ENCODE data around the gene RYR1.

RYR1 gene

DNA sequence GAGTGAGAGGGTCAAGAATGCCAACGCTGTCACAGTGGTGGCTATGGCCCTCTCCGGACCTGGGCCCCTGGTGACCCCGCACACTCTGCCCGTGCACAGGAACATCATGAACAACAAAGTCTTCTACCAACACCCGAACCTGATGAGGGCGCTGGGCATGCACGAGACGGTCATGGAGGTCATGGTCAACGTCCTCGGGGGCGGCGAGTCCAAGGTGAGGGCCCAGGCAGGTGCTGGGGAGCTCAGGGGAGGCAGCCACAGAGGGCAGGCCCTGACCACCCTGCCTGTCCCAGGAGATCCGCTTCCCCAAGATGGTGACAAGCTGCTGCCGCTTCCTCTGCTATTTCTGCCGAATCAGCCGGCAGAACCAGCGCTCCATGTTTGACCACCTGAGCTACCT lies 62.6 kb downstream of the RYR1 start:
- Histone ChIP-seq H3K27ac (replicated peaks) (no peak overlapping the region), H3K27me3 (ENCODE audit: insufficient read depth, poor library complexity, severe bottlenecking) (no peaks in the 10 kb centered on the region), H3K4me3 (replicated peaks; ENCODE audit: insufficient read depth, low read length) (no peak overlapping the region)
- no peak for DNase-seq (ENCODE audit: low read depth in 1 of 2, low spot score in 1 of 2)
- TF ChIP-seq, protein P1, sequence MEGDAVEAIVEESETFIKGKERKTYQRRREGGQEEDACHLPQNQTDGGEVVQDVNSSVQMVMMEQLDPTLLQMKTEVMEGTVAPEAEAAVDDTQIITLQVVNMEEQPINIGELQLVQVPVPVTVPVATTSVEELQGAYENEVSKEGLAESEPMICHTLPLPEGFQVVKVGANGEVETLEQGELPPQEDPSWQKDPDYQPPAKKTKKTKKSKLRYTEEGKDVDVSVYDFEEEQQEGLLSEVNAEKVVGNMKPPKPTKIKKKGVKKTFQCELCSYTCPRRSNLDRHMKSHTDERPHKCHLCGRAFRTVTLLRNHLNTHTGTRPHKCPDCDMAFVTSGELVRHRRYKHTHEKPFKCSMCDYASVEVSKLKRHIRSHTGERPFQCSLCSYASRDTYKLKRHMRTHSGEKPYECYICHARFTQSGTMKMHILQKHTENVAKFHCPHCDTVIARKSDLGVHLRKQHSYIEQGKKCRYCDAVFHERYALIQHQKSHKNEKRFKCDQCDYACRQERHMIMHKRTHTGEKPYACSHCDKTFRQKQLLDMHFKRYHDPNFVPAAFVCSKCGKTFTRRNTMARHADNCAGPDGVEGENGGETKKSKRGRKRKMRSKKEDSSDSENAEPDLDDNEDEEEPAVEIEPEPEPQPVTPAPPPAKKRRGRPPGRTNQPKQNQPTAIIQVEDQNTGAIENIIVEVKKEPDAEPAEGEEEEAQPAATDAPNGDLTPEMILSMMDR (IDR thresholded peaks at IDR 0.05; ENCODE audit: insufficient read depth, low read length), result no peak

- TF ChIP-seq GABPA (IDR thresholded peaks at IDR 0.05; ENCODE audit: low read depth) (no peak), SPI1 (IDR thresholded peaks at IDR 0.05; ENCODE audit: borderline replicate concordance, low read depth) (no peak), POLR2AphosphoS5 (IDR thresholded peaks at IDR 0.05; ENCODE audit: low read depth) (no peak), REST (IDR thresholded peaks at IDR 0.05; ENCODE audit: insufficient replicate concordance, low read depth) (no peak)
- TF ChIP-seq, protein P1 (IDR thresholded peaks at IDR 0.05; ENCODE audit: insufficient read depth, low read length), result no peak
- Histone ChIP-seq H3K27ac (replicated peaks) (no peak overlapping the region), H3K4me3 (replicated peaks; ENCODE audit: insufficient read depth, low read length) (no peak overlapping the region), H3K27me3 (ENCODE audit: insufficient read depth, poor library complexity, severe bottlenecking) (no peaks in the 10 kb centered on the region)
- no peak for DNase-seq (ENCODE audit: low read depth in 1 of 2, low spot score in 1 of 2)
Measured at GRCh38 chr19:38496603-38497487, 63.4 kb downstream of the RYR1 start.

DNA sequence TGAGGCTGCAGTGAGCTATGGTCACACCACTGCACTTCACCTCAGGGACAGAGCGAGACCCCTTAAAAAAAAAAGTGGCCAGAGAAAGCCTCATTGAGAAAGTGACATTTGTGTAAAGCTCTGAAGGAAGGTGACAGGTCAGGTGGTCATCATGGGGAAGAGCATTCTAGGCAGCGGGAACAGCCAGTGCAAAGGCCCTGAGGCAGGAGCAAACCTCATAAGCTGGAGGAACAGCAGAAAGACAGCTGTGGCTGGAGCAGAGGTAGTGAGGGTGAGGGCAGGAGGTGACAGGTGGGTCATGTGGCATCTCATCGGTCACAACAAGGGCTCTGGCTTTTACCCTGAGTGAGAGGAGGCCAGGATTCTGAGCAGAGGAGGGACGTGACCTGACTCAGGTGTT lies 64.4 kb downstream of the RYR1 start:
- no peak for TF ChIP-seq GABPA (IDR thresholded peaks at IDR 0.05; ENCODE audit: low read depth)
- no peak for TF ChIP-seq POLR2AphosphoS5 (IDR thresholded peaks at IDR 0.05; ENCODE audit: low read depth)
- no peak for TF ChIP-seq SPI1 (IDR thresholded peaks at IDR 0.05; ENCODE audit: borderline replicate concordance, low read depth)
- TF ChIP-seq REST (IDR thresholded peaks at IDR 0.05; ENCODE audit: insufficient replicate concordance, low read depth), result no peak
- TF ChIP-seq, protein P1 (IDR thresholded peaks at IDR 0.05; ENCODE audit: insufficient read depth, low read length), result no peak
- Histone ChIP-seq H3K27ac (replicated peaks) (no peak overlapping the region), H3K27me3 (ENCODE audit: insufficient read depth, poor library complexity, severe bottlenecking) (no peaks in the 10 kb centered on the region), H3K4me3 (replicated peaks; ENCODE audit: insufficient read depth, low read length) (no peak overlapping the region)
- no peak for DNase-seq (ENCODE audit: low read depth in 1 of 2, low spot score in 1 of 2)

DNA sequence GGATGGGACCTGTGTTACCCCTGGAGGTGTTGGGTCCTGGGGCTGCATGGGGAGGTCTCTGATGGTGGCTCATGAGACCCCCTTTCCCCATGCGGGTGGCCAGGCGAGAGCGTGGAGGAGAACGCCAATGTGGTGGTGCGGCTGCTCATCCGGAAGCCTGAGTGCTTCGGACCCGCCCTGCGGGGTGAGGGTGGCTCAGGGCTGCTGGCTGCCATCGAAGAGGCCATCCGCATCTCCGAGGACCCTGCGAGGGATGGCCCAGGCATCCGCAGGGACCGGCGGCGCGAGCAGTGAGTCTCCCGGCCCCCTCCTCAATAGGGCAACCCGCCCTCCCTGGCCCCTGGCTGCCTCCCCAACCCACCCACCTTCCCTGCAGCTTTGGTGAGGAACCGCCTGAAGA lies 66.0 kb downstream of the RYR1 start:
- Histone ChIP-seq H3K27me3 (ENCODE audit: insufficient read depth, poor library complexity, severe bottlenecking) (no peaks in the 10 kb centered on the region), H3K27ac (replicated peaks) (no peak overlapping the region), H3K4me3 (replicated peaks; ENCODE audit: insufficient read depth, low read length) (no peak overlapping the region)
- TF ChIP-seq POLR2AphosphoS5 (IDR thresholded peaks at IDR 0.05; ENCODE audit: low read depth) (no peak), REST (IDR thresholded peaks at IDR 0.05; ENCODE audit: insufficient replicate concordance, low read depth) (no peak), GABPA (IDR thresholded peaks at IDR 0.05; ENCODE audit: low read depth) (no peak), SPI1 (IDR thresholded peaks at IDR 0.05; ENCODE audit: borderline replicate concordance, low read depth) (no peak)
- TF ChIP-seq, protein P1 (IDR thresholded peaks at IDR 0.05; ENCODE audit: insufficient read depth, low read length), result no peak
- no peak for DNase-seq (ENCODE audit: low read depth in 1 of 2, low spot score in 1 of 2)

Data from HL-60 (cell line).